ENCODE results near the gene DDX56. TPM values are rescaled to one million over a fixed set of nuclear protein-coding genes. Genes with fewer than 3 reads are reported as not detected.

DDX56 gene
- total RNA-seq, 1 experiment from 2014 or later = 147 TPM

DNA sequence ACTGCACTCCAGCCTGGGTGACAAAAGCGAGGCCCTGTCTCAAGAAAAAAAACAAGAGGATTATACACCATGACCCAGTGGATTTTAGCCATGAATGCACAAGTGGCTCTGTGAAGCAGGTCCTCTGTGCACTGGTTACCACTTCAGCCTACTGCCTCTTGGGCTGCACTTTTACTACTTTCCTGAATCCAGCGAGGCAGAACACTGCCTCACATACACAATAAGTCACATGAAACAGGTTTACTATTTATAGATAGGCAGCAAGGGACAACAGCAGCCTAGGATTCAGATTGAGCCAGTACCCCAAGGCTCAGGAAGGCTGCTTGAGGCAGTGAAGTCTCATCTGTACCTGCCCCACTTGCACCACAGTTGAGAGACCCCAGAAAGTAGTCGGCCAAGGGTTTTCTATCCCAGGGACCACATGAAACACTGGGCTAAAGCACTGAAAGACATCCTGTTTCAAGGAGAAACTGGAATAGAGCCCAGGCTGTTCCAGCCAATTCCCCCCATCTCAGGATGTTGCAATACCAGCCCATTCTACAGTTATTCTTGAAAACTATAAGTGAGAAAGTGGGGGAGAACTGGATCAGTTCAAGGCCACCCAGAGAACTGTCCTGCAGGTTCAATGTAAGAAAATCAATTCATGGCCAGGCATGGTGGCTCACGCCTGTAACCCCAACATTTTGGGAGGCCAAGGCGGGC, 22.4 kb upstream of the DDX56 start:
- no peak for DNase-seq (ENCODE audit: low spot score)

DNA sequence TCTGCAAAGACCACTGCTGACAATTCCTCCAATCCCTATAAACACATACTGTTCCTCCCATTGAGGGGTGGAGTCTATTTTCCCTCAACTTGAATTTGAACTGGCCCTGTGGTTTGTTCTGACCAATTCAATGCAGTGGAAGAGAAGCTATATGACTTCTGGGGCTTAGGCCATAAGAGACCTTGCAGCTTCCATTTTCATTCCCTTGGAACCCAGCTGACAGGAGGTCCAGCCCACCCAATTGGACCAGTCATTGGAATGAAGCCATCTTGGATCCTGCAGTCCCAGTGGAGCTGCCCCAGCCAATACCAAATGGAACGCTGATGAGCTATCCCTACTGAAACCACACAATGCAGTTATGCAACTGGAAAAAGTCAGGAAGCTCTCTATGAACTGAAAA, 17.2 kb upstream of the DDX56 start:
- DNase-seq (ENCODE audit: low spot score) = no peak

- DNase-seq (ENCODE audit: low spot score) = peak; percentile 89
Observed at GRCh38 chr7:44587843-44588711, 14.4 kb upstream of the DDX56 start.

- DNase-seq (ENCODE audit: low spot score) = no peak
Observed at GRCh38 chr7:44583146-44583865, 9.6 kb upstream of the DDX56 start.

GRCh38 chr7:44581879-44582603, 8.3 kb upstream of the DDX56 start, which contains the start of gene TMED4:
Gene TMED4 (minus strand): TSS chr7:44582231. CDS start chr7:44582206, 25 bp downstream.
- DNase-seq (ENCODE audit: low spot score) = peak; percentile 100

- peak; percentile 63 for DNase-seq (ENCODE audit: low spot score)
Observed at GRCh38 chr7:44580945-44581878, 7.5 kb upstream of the DDX56 start.

GRCh38 chr7:44576228-44576627, 2.5 kb upstream of the DDX56 start:
- no peak for DNase-seq (ENCODE audit: low spot score)

- DNase-seq (ENCODE audit: low spot score) = no peak
Observed at GRCh38 chr7:44575054-44575453, 1.3 kb upstream of the DDX56 start.

- peak; percentile 22 for DNase-seq (ENCODE audit: low spot score)
Observed at GRCh38 chr7:44574287-44574872, 672 bp upstream of the DDX56 start.

DNA sequence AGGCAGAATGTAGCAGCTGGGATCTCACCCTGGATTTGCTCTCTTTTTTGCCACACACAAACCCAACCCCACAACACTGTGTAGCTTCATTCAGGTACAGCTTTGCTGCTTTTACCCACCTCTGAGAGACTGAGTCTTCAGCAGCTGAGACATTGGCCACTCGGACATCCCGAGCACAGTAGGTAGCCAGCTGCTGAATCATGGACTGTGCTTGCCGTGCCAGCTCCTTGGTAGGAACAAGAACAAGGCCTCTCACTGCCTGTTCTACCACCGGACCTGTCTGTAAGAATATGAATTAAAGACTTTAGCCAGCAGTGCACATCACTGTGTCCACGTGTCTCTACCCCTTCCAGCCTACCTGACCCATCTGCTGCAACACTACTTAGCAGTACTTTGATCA, 937 bp downstream of the DDX56 start:
- no peak for DNase-seq (ENCODE audit: low spot score)

DNA sequence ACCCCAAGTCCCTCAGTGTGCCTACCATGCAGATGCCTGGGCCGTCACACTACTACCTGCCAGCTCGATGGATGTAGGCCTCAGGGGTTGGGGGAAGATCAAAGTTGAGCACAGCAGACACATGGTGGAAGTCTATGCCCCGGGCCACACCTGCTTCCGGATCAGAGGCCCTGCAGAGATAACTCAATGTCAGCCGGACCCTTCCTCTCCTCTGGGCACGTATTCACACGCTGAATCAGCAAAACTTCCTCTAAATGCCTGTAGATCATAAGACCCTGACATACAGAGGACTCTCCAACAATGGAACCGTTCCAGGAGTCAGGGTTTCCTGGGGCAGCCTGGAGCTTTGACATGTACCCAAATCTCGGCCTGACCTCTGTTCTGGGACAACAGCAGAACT, 3.7 kb downstream of the DDX56 start:
- no peak for DNase-seq (ENCODE audit: low spot score)

GRCh38 chr7:44568771-44569560, 4.7 kb downstream of the DDX56 start:
- DNase-seq (ENCODE audit: low spot score) = no peak

- DNase-seq (ENCODE audit: low spot score) = no peak
Observed at GRCh38 chr7:44567884-44568283, 5.8 kb downstream of the DDX56 start.

DNA sequence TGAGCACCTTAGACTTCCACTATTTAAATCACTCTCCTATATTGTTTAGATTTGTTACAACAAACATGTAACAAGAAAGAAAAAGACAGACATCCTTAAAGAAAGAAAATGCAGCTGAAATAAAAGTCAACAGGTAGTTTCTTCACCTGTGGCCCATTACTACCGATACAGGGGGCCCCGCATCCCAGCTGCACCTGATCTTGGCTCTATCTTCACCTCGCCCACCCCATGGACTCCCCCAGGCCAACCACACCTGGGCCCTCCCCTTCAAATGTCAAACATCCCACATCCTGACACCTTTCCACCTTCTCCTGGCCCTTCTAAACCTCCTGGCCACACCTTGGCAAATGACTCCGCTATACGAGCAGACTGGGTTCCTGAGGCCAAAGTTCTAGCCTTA, 7.0 kb downstream of the DDX56 start:
- no peak for DNase-seq (ENCODE audit: low spot score)

DNA sequence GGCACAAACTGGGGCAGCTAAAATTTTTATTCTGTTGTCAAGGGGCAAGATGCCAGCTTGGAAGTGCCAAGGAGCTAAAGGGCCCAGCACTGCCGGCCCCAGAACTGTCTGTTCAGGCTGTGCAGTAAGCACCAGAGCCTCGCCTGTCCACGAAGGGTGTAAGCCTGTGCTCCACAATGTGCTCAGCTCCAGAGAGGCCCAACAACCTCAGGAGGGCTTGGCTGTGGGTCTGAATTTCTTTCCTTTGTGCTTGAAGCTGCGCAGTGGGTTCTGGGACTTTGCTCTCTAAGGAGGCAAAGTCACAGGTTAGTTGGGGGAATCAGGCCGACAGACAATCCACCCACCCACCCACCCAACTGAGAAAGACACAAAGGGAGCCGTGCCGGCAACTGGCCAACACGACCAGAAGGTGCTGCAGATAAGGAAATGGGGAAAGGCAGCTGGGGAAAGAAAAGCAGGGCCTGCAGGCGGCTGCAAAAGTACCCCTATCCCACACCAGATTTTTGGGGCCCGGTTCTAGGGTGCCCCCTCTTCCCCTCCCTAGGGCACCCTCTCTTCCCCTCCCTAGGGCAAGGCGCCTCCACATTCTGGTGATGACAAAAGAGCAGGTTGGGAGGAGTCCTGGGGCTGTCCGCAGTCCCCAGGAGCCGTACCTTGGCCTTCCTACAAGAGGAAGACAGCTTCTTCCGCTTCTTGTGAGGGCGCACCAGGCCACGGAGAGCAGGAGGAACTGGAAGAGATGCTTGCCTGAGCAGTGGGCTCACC, 7.7 kb downstream of the DDX56 start:
- no peak for DNase-seq (ENCODE audit: low spot score)

- DNase-seq (ENCODE audit: low spot score) = peak; percentile 84
Observed at GRCh38 chr7:44565097-44565794, 8.5 kb downstream of the DDX56 start.

DNA sequence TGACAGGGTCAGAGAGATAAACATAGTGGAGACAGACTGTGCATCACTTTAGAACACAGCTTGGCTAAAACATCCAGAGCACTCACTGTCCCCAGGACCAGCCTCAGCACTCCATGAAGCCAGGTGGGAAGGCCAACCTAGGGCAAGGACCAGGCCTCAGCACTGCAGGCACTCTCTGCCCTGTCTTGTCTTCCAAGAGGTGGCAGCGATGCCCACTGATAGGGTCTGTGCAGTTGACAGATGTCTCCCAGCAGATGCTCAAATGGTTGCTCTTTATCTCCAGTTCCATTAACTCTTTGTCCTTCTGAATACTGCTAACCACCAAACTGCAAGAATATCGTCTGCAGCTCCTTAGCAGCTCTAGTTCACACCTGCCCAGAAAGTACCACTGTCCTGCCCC, 9.1 kb downstream of the DDX56 start:
- DNase-seq (ENCODE audit: low spot score) = no peak

DNA sequence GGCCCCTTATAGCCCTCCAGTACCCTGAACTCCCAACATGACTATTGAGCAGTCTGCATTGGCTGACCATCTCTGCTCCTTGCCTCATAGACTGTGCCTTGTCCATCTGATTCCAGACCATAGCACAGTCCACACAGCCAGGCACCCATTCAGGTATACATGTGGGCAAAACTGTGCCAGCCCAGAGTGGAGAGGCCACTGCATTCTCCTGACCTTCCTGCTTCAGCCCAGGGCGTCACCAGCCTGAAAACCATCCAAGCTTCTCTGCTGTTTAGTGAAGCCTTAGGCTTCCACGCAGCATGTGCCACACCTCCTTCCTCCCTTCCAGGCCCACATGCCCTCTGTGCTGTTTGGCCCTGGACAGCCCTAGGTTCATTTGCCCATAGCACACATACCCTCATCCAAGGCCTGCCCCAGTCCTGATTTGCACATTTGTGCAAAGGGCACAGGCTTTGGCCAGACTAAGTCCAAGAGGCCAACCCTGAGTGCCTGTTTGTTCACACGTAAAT, 10.5 kb downstream of the DDX56 start:
- no peak for DNase-seq (ENCODE audit: low spot score)

Measured in HT-29 (cell line).